Caco-2 (cell line): ENCODE results near the gene HOTAIR. TPM values are rescaled to one million over a fixed set of nuclear protein-coding genes. Genes with fewer than 3 reads are reported as not detected.

Source experiments
- BruUV-seq: library from RNA; stranded (reverse); fragments of 400-500 nt; replicated peaks from 2 replicates; lab custom pipeline; 2021; lab: Mats Ljungman, UMichigan
- CTCF ChIA-PET: fragments of 300-600 bp; sonication (Branson Sonifier 250); formaldehyde crosslinking; loops from one replicate; lab custom pipeline; 2022; ENCODE audit warnings: antibody characterized with exemption; lab: Charles Lee
- POLR2A ChIA-PET: fragments of 300-600 bp; sonication (Branson Sonifier 250); formaldehyde crosslinking; loops from one replicate; lab custom pipeline; 2022; ENCODE audit warnings: antibody characterized with exemption; lab: Charles Lee
- DNase-seq, 2 experiments: peaks; one replicate each; pipeline versions ENCODE4 v3.0.0 to v3.0.0-alpha.2; 2020 to 2022
- H3K27me3 ChIP-seq: replicated peaks from 2 replicates; pipeline ENCODE4 v1.6.0; 2011; ENCODE audit warnings: low read length; ENCODE audit not compliant: control insufficient read depth, insufficient read depth
- H3K36me3 ChIP-seq: 2 replicates; pipeline ENCODE4 v1.5.1; 2011; ENCODE audit warnings: low read length; ENCODE audit not compliant: control insufficient read depth, insufficient read depth
- H3K4me1 ChIP-seq: fragments of 250-450 bp; sonication (Bioruptor Pico); 2 replicates; pipeline ENCODE4 v1.5.1; 2020; ENCODE audit warnings: mild to moderate bottlenecking
- H3K4me3 ChIP-seq: 2 replicates; pipeline ENCODE4 v1.5.1; 2011; ENCODE audit warnings: low read depth, mild to moderate bottlenecking, control low read depth, low read length
- H3K9me3 ChIP-seq: fragments of 250-450 bp; sonication (Bioruptor Pico); 2 replicates; pipeline ENCODE4 v1.5.1; 2020; ENCODE audit warnings: mild to moderate bottlenecking, moderate library complexity
- H3K27ac Mint-ChIP-seq: one replicate; pipeline ENCODE4 v1.8.0; 2022; ENCODE audit warnings: mixed read lengths; ENCODE audit not compliant: unreplicated experiment
- H3K27me3 Mint-ChIP-seq: one replicate; pipeline ENCODE4 v1.8.0; 2022; ENCODE audit warnings: mixed read lengths; ENCODE audit not compliant: insufficient read depth, unreplicated experiment
- H3K36me3 Mint-ChIP-seq: one replicate; pipeline ENCODE4 v1.8.0; 2022; ENCODE audit warnings: mild to moderate bottlenecking, mixed read lengths; ENCODE audit not compliant: insufficient read depth, unreplicated experiment
- H3K4me1 Mint-ChIP-seq: one replicate; pipeline ENCODE4 v1.8.0; 2022; ENCODE audit warnings: low read depth, mixed read lengths; ENCODE audit not compliant: unreplicated experiment
- H3K4me3 Mint-ChIP-seq: one replicate; pipeline ENCODE4 v1.8.0; 2022; ENCODE audit warnings: mild to moderate bottlenecking, moderate library complexity, mixed read lengths; ENCODE audit not compliant: unreplicated experiment
- H3K9me3 Mint-ChIP-seq: one replicate; pipeline ENCODE4 v1.8.0; 2022; ENCODE audit warnings: mixed read lengths; ENCODE audit not compliant: unreplicated experiment
- intact Hi-C: fragments of 100-400 bp; cut with micrococcal nuclease; formaldehyde crosslinking; loops from one replicate; pipeline ENCODE4 v1.10.0; 2022; ENCODE audit not compliant: unreplicated experiment
- total RNA-seq: library from RNA; stranded (reverse); gene quantifications from 2 replicates; pipeline ENCODE4 v1.2.3, GENCODE V29; 2022
- TF ChIP-seq, protein P1 (sequence below), 2 experiments: fragments of 200-600 bp in 1 of 2; IDR thresholded peaks; 1 replicate in 1 of 2; 2 replicates in 1 of 2; pipeline versions ENCODE4 v1.5.1 to v1.8.0; 2011 to 2022; ENCODE audit warnings: antibody characterized with exemption in 1 of 2, control low read depth in 1 of 2, inconsistent platforms in 1 of 2, low read depth in 1 of 2, low read length in 1 of 2, mild to moderate bottlenecking in 1 of 2, moderate library complexity in 1 of 2; ENCODE audit not compliant: insufficient read depth in 1 of 2, severe bottlenecking in 1 of 2, unreplicated experiment in 1 of 2

The HOTAIR gene
- total RNA-seq, 1 experiment from 2014 or later = 1.9 TPM

- TF ChIP-seq, protein P1, sequence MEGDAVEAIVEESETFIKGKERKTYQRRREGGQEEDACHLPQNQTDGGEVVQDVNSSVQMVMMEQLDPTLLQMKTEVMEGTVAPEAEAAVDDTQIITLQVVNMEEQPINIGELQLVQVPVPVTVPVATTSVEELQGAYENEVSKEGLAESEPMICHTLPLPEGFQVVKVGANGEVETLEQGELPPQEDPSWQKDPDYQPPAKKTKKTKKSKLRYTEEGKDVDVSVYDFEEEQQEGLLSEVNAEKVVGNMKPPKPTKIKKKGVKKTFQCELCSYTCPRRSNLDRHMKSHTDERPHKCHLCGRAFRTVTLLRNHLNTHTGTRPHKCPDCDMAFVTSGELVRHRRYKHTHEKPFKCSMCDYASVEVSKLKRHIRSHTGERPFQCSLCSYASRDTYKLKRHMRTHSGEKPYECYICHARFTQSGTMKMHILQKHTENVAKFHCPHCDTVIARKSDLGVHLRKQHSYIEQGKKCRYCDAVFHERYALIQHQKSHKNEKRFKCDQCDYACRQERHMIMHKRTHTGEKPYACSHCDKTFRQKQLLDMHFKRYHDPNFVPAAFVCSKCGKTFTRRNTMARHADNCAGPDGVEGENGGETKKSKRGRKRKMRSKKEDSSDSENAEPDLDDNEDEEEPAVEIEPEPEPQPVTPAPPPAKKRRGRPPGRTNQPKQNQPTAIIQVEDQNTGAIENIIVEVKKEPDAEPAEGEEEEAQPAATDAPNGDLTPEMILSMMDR (IDR thresholded peaks at IDR 0.05; ENCODE audit: insufficient read depth in 1 of 2, low read depth in 1 of 2, low read length in 1 of 2, severe bottlenecking in 1 of 2, unreplicated experiment in 1 of 2) = no peak
- no peak for DNase-seq
- ChIA-PET POLR2A (no interaction called here), CTCF (interaction anchor here (0.6 to 1.1 kb wide), 3 partner anchors 8 to 201 kb away, joined by 3 to 4 read pairs (median 3); partner anchors contain the start of gene HOXC8)
- no peaks in the 10 kb centered on the region for H3K27me3 Mint-ChIP-seq
- H3K36me3 ChIP-seq = no peaks in the 10 kb centered on the region
- no peaks in the 10 kb centered on the region for H3K36me3 Mint-ChIP-seq
- peak within 1 kb of the TSS; percentile 58 for H3K4me3 Mint-ChIP-seq
- H3K27me3 ChIP-seq = no peaks in the 10 kb centered on the region
- H3K4me1 ChIP-seq = peaks cover 8% of the 10 kb centered on the region
- BruUV-seq = no TSS peak
- intact Hi-C loops = no loop called here
- no peak within 1 kb of the TSS for H3K4me3 ChIP-seq
- no peaks in the 10 kb centered on the region for H3K9me3 Mint-ChIP-seq
- no peaks in the 10 kb centered on the region for H3K9me3 ChIP-seq
- H3K27ac Mint-ChIP-seq = no peak within 1 kb of the TSS
- H3K4me1 Mint-ChIP-seq = peaks cover 7% of the 10 kb centered on the region
Measured at GRCh38 chr12:54000116-54001114, 25.7 kb upstream of the HOTAIR start, which contains the start of gene HOXC9. Gene HOXC9, plus strand, starts transcription at chr12:54000161. Its CDS starts 28 bp downstream, at chr12:54000189.

DNA sequence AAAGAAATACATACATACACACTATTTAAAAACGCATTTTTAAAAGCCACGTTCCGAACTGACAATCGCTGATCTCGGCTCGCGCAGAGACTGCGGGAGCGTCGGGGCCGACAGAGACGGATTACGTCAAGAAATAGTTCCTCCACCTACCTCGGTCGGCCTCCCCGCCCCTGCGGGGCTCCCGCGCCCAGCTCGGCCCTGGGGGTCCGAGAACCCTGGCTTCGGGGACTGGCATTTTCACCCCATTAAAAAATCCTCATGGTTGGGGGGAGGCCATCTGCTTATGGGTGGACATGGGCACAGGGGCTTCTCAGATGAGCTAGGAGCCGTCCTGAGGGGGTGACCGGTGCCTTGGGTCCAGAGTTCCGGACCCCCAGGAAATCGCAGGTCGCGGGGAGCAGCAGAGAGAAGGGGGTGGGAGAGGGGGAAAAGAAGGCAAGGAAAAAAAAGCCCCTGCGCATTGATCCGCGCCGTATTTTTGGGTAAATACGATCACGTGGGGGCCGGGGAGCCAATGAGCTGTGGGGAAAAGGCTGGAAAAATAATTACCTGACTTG is 24.9 kb upstream of the HOTAIR start:
- peaks cover 5% of the 10 kb centered on the region for H3K36me3 Mint-ChIP-seq
- BruUV-seq = no TSS peak
- Histone ChIP-seq H3K4me1 (peaks cover 6% of the 10 kb centered on the region), H3K27me3 (no peaks in the 10 kb centered on the region), H3K36me3 (no peaks in the 10 kb centered on the region), H3K4me3 (no peak overlapping the region), H3K9me3 (no peaks in the 10 kb centered on the region)
- ChIA-PET CTCF (interaction anchor here (0.6 to 1.0 kb wide), 2 partner anchors 9 to 71 kb away, joined by 3 to 4 read pairs; partner anchors contain the start of gene HOXC8), POLR2A (no interaction called here)
- intact Hi-C loops = no loop called here
- TF ChIP-seq, protein P1 (IDR thresholded peaks at IDR 0.05; ENCODE audit: insufficient read depth in 1 of 2, low read depth in 1 of 2, low read length in 1 of 2, severe bottlenecking in 1 of 2, unreplicated experiment in 1 of 2) = no peak
- peak overlapping the region; percentile 58 for H3K4me3 Mint-ChIP-seq
- DNase-seq = no peak
- H3K9me3 Mint-ChIP-seq = no peaks in the 10 kb centered on the region
- H3K27me3 Mint-ChIP-seq = no peaks in the 10 kb centered on the region
- H3K4me1 Mint-ChIP-seq = peaks cover 7% of the 10 kb centered on the region
- H3K27ac Mint-ChIP-seq = no peak overlapping the region

- Histone ChIP-seq H3K9me3 (no peaks in the 10 kb centered on the region), H3K4me1 (peaks cover 6% of the 10 kb centered on the region), H3K27me3 (no peaks in the 10 kb centered on the region), H3K36me3 (no peaks in the 10 kb centered on the region), H3K4me3 (no peak overlapping the region)
- POLR2A ChIA-PET = no interaction called here
- intact Hi-C loops = no loop called here
- Mint-ChIP-seq H3K36me3 (peaks cover 7% of the 10 kb centered on the region), H3K4me1 (peaks cover 5% of the 10 kb centered on the region), H3K27ac (no peak overlapping the region), H3K4me3 (no peak overlapping the region), H3K27me3 (no peaks in the 10 kb centered on the region), H3K9me3 (no peaks in the 10 kb centered on the region)
- no peak for DNase-seq
- TF ChIP-seq, protein P1 (IDR thresholded peaks at IDR 0.05; ENCODE audit: insufficient read depth in 1 of 2, low read depth in 1 of 2, low read length in 1 of 2, severe bottlenecking in 1 of 2, unreplicated experiment in 1 of 2) = no peak
- CTCF ChIA-PET = no interaction called here
- no TSS peak for BruUV-seq
Measured at GRCh38 chr12:53998900-53999236, 24.1 kb upstream of the HOTAIR start.
